HepG2 (cell line): ENCODE results near the gene HSPA1B. TPM values are rescaled to one million over a fixed set of nuclear protein-coding genes. Genes with fewer than 3 reads are reported as not detected.

ENCODE experiments used
- CHD2 ChIP-seq: IDR thresholded peaks from 2 replicates; pipeline ENCODE4 v1.6.1; 2011; ENCODE audit warnings: low read depth, low read length, improper control_type of control experiment
- EP300 ChIP-seq, 3 experiments: sonication (generic) in 1 of 3; formaldehyde crosslinking in 1 of 3; IDR thresholded peaks; 2 replicates each; pipeline versions ENCODE4 v1.5.1 to v1.6.1; 2011 to 2020; ENCODE audit warnings: low read depth in 2 of 3, low read length in 2 of 3, borderline replicate concordance in 1 of 3, improper control_type of control experiment in 1 of 3, mild to moderate bottlenecking in 1 of 3, missing genetic modification reagents in 1 of 3, moderate library complexity in 1 of 3
- FOXO1 ChIP-seq: sonication (generic); formaldehyde crosslinking; IDR thresholded peaks from 2 replicates; pipeline ENCODE4 v1.4.0; 2020; ENCODE audit warnings: missing genetic modification reagents
- MNT ChIP-seq: fragments of 450-650 bp; IDR thresholded peaks from 2 replicates; pipeline ENCODE4 v1.6.1; 2016
- NR1H2 ChIP-seq: sonication (generic); formaldehyde crosslinking; IDR thresholded peaks from 2 replicates; pipeline ENCODE4 v1.8.1; 2022; ENCODE audit warnings: low read depth, missing genetic modification reagents, borderline replicate concordance
- PLRG1 ChIP-seq: fragments of 450-650 bp; conservative IDR thresholded peaks from 2 replicates; pipeline ENCODE4 v1.6.1; 2016
- RBAK ChIP-seq: sonication (generic); formaldehyde crosslinking; IDR thresholded peaks from 2 replicates; pipeline ENCODE4 v1.5.1; 2020; ENCODE audit warnings: mild to moderate bottlenecking, missing genetic modification reagents
- RELA ChIP-seq: sonication (generic); formaldehyde crosslinking; IDR thresholded peaks from 2 replicates; pipeline ENCODE4 v1.4.0; 2020; ENCODE audit warnings: missing genetic modification reagents
- SOX5 ChIP-seq: IDR thresholded peaks from 2 replicates; pipeline ENCODE4 v1.6.1; 2016; ENCODE audit warnings: borderline replicate concordance
- SUZ12 ChIP-seq: fragments of 150-350 bp; IDR thresholded peaks from 2 replicates; pipeline ENCODE4 v1.6.1; 2014; ENCODE audit warnings: low read depth, low read length
- TCF7 ChIP-seq: sonication (generic); IDR thresholded peaks from 2 replicates; pipeline ENCODE4 v1.6.1; 2016; ENCODE audit warnings: antibody characterized with exemption, low read depth
- ZBTB49 ChIP-seq: sonication (generic); formaldehyde crosslinking; IDR thresholded peaks from 2 replicates; pipeline ENCODE4 v1.4.0; 2020; ENCODE audit warnings: missing genetic modification reagents, borderline replicate concordance
- ZNF3 ChIP-seq: IDR thresholded peaks from 2 replicates; pipeline ENCODE4 v1.7.0; 2017; ENCODE audit warnings: inconsistent platforms
- ZNF318 ChIP-seq: sonication (generic); formaldehyde crosslinking; IDR thresholded peaks from 2 replicates; pipeline ENCODE4 v1.4.0; 2020; ENCODE audit warnings: mild to moderate bottlenecking, missing genetic modification reagents
- ZNF460 ChIP-seq: sonication (generic); formaldehyde crosslinking; IDR thresholded peaks from 2 replicates; pipeline ENCODE4 v1.5.1; 2020; ENCODE audit warnings: missing genetic modification reagents, mild to moderate bottlenecking, borderline replicate concordance
- ZNF501 ChIP-seq: sonication (generic); formaldehyde crosslinking; IDR thresholded peaks from 2 replicates; pipeline ENCODE4 v1.5.1; 2020; ENCODE audit warnings: mild to moderate bottlenecking, moderate library complexity, missing genetic modification reagents
- ZNF670 ChIP-seq: sonication (generic); formaldehyde crosslinking; IDR thresholded peaks from 2 replicates; pipeline ENCODE4 v1.8.0; 2022; ENCODE audit warnings: mild to moderate bottlenecking, missing genetic modification reagents, borderline replicate concordance
- polyA plus RNA-seq, 8 experiments: library from polyadenylated mRNA; depleted of rRNA in 3 of 8; stranded (reverse) in 7 of 8; unstranded in 1 of 8; fragments of >200 nt; fragmentation: Illumina TruSeq in 4 of 8; extraction: Trizol in 4 of 8; gene quantifications; 2 replicates each; pipeline versions ENCODE4 v1.2.1 to v1.2.3, GENCODE V29; 2011 to 2016; ENCODE audit warnings: low read depth in 4 of 8, missing spikeins in 1 of 8, mixed read lengths in 1 of 8; ENCODE audit not compliant: insufficient read depth in 1 of 8
- total RNA-seq, 5 experiments: library from RNA; depleted of rRNA; stranded (reverse); fragments of >200 nt; fragmentation: Illumina TruSeq; extraction: Trizol; gene quantifications; 2 replicates each; pipeline ENCODE4 v1.2.3, GENCODE V29; 2016; ENCODE audit warnings: low read depth in 1 of 5

Gene HSPA1B
- total and polyA plus RNA-seq, 2 of the 13 experiments (the other 11 are each of a cell fraction or from before 2014, with no cell fraction given) = 26.0 to 186 TPM

- TF ChIP-seq MNT (peak; percentile 60), ZNF460 (no peak; the same call in 1 of the 2 replicates), SUZ12 (no peak), ZNF3 (CRISPR knock-in tag) (no peak), NR1H2 (no peak), ZNF670 (CRISPR knock-in tag) (peak; percentile 87; the same call in 1 of the 2 replicates), CHD2 (no peak), ZNF501 (peak; percentile 98), ZNF318 (peak; percentile 84; the same call in 1 of the 2 replicates), FOXO1 (CRISPR knock-in tag) (peak; percentile 77), RBAK (CRISPR knock-in tag) (0 out of 2 replicates have a peak, but pooled peaks have one; percentile 52), ZBTB49 (0 out of 2 replicates have a peak, but pooled peaks have one; percentile 58), SOX5 (CRISPR knock-in tag) (peak; percentile 54; the same call in 1 of the 2 replicates), EP300 (IDR thresholded peaks at IDR 0.05; ENCODE audit: low read depth in 2 of 2, low read length in 2 of 2) (peak in 1 of 2 experiments; percentile 43; a peak in 2 of 4 replicates), EP300 (CRISPR knock-in tag; IDR thresholded peaks at IDR 0.05; ENCODE audit: borderline replicate concordance) (no peak; the same call in 1 of the 2 replicates), PLRG1 (no peak), RELA (CRISPR knock-in tag) (peak; percentile 86; the same call in 1 of the 2 replicates), TCF7 (no peak)
These were observed 20.9 kb upstream of the HSPA1B start, which contains the start of gene LSM2 (continued) for GRCh38 chr6:31806470-31807272.
